Measurements from ENCODE around the gene SAMD5. TPM values are rescaled to one million over a fixed set of nuclear protein-coding genes. Genes with fewer than 3 reads are reported as not detected.

SAMD5 gene
- total RNA-seq, 1 experiment from 2014 or later = 0.04 TPM

DNA sequence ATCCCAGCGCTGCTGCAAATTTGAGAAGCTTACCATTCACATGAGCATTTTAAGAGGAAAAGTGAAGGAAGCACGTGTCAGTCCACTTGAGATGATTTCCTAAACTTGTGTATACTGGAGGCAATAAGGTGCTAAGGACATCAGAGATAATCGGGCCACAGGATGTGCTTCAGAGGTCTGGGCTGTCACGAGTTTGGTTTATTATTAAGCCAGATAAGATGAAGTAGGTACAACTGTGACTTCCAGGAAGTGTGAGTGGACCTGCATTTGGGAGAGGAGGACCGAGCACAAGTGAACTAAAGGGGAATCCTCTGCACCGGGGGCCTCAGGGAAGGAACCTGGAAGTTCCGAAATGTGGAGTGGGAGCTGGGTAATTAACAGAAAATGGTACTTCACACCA is 1.4 kb downstream of the SAMD5 start:
- H4K8ac ChIP-seq (replicated peaks; ENCODE audit: insufficient read length, low read depth, low read length) = no peak overlapping the region
- no peak overlapping the region for H3K9ac ChIP-seq (ENCODE audit: extremely low read depth, insufficient read length, low read length)
- H3K4me2 ChIP-seq (ENCODE audit: insufficient read depth, insufficient read length, low read length) = no peak overlapping the region
- H3K27me3 ChIP-seq (ENCODE audit: insufficient read depth, low read length) = peaks cover 55% of the 10 kb centered on the region
- H3K27ac ChIP-seq (ENCODE audit: insufficient read length, low read depth, low read length) = no peak overlapping the region
- H3K18ac ChIP-seq (ENCODE audit: insufficient read length, low read depth, low read length) = no peak overlapping the region
- H3K79me1 ChIP-seq (ENCODE audit: insufficient read depth, low read depth, low read length, poor library complexity, severe bottlenecking) = no peaks in the 10 kb centered on the region
- H3K79me2 ChIP-seq (ENCODE audit: insufficient read depth, low read length) = no peaks in the 10 kb centered on the region
- no peaks in the 10 kb centered on the region for H3K4me1 ChIP-seq (ENCODE audit: insufficient read depth, low read length)
- no peak overlapping the region for H3K56ac ChIP-seq (ENCODE audit: insufficient read length, low read depth, low read length)
- Mint-ChIP-seq H3K4me3 (peak overlapping the region in 1 of 2 experiments; percentile 81; a peak in 1 of 5 replicates), H3K9me3 (peaks cover 2 to 3% of the 10 kb centered on the region in 2 experiments; a peak in 3 of 5 replicates), H3K4me1 (peaks cover 9 to 13% of the 10 kb centered on the region in 2 experiments), H3K27me3 (ENCODE audit: low read depth) (peaks cover 43% of the 10 kb centered on the region), H3K36me3 (ENCODE audit: insufficient read depth in 1 of 3, low read depth in 3 of 3) (no peaks in the 10 kb centered on the region; a peak in 1 of 7 replicates), H3K27ac (no peak overlapping the region)
- H2AK5ac ChIP-seq (ENCODE audit: insufficient read length, low read length) = no peak overlapping the region
- TF ChIP-seq, protein P1, sequence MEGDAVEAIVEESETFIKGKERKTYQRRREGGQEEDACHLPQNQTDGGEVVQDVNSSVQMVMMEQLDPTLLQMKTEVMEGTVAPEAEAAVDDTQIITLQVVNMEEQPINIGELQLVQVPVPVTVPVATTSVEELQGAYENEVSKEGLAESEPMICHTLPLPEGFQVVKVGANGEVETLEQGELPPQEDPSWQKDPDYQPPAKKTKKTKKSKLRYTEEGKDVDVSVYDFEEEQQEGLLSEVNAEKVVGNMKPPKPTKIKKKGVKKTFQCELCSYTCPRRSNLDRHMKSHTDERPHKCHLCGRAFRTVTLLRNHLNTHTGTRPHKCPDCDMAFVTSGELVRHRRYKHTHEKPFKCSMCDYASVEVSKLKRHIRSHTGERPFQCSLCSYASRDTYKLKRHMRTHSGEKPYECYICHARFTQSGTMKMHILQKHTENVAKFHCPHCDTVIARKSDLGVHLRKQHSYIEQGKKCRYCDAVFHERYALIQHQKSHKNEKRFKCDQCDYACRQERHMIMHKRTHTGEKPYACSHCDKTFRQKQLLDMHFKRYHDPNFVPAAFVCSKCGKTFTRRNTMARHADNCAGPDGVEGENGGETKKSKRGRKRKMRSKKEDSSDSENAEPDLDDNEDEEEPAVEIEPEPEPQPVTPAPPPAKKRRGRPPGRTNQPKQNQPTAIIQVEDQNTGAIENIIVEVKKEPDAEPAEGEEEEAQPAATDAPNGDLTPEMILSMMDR (conservative IDR thresholded peaks at IDR 0.05) = no peak
- H2AFZ ChIP-seq (ENCODE audit: low read length) = no peak overlapping the region
- no peak overlapping the region for H2BK5ac ChIP-seq (ENCODE audit: insufficient read length, low read length)
- no peak overlapping the region for H4K91ac ChIP-seq (ENCODE audit: insufficient read length, low read depth, low read length)
- H2BK120ac ChIP-seq (ENCODE audit: low read depth, low read length, poor library complexity, severe bottlenecking) = no peak overlapping the region
- DNase-seq = no peak
- H2BK12ac ChIP-seq (ENCODE audit: insufficient read length, low read depth, low read length) = no peak overlapping the region
- no peak overlapping the region for H3K4ac ChIP-seq (ENCODE audit: low read depth, low read length)
- H3T11ph ChIP-seq (ENCODE audit: low read length) = no peak overlapping the region
- peaks cover 17% of the 10 kb centered on the region for H3K23me2 ChIP-seq (ENCODE audit: insufficient read length, low read depth, low read length, poor library complexity, severe bottlenecking)
- no peak overlapping the region for H4K5ac ChIP-seq (ENCODE audit: insufficient read length, low read depth, low read length)
- WGBS (ENCODE audit: extremely low coverage, insufficient read length, low lambda C conversion rate) = no CpG with 5 or more reads among the region's 7 CpGs
- no peak overlapping the region for H3K14ac ChIP-seq (ENCODE audit: insufficient read depth, low read length)
- no peaks in the 10 kb centered on the region for H3K9me3 ChIP-seq (ENCODE audit: control insufficient read depth, low read depth, low read length)
- H4K20me1 ChIP-seq (ENCODE audit: control insufficient read depth, insufficient read depth, insufficient read length) = no peaks in the 10 kb centered on the region
- H3K23ac ChIP-seq (ENCODE audit: insufficient read length, low read depth, low read length) = no peak overlapping the region
- no peak overlapping the region for H2BK20ac ChIP-seq (ENCODE audit: low read depth, low read length, poor library complexity, severe bottlenecking)
- H2BK15ac ChIP-seq (ENCODE audit: low read depth, low read length) = no peak overlapping the region
